Measurements from ENCODE around the gene NUB1. TPM values are rescaled to one million over a fixed set of nuclear protein-coding genes. Genes with fewer than 3 reads are reported as not detected.

The NUB1 gene
- total RNA-seq, 1 experiment from 2014 or later: 48.5 TPM

GRCh38 chr7:151310578-151310977 is 31.0 kb upstream of the NUB1 start:
- no peaks in the 10 kb centered on the region for H3K4me1 ChIP-seq (ENCODE audit: insufficient read depth, low read length)
- no peaks in the 10 kb centered on the region for H3K79me2 ChIP-seq (ENCODE audit: insufficient read depth, low read length)
- no peak overlapping the region for H3K4me3 Mint-ChIP-seq
- no peak overlapping the region for H2AFZ ChIP-seq (ENCODE audit: low read length)
- H3K9me3 Mint-ChIP-seq: peaks cover 9% of the 10 kb centered on the region in 2 experiments
- H3K4me2 ChIP-seq (ENCODE audit: insufficient read depth, insufficient read length, low read length): no peak overlapping the region
- WGBS (ENCODE audit: extremely low coverage, insufficient read length, low lambda C conversion rate): no CpG with 5 or more reads among the region's 4 CpGs
- no peaks in the 10 kb centered on the region for H3K79me1 ChIP-seq (ENCODE audit: insufficient read depth, low read depth, low read length, poor library complexity, severe bottlenecking)
- H2AK5ac ChIP-seq (ENCODE audit: insufficient read length, low read length): no peak overlapping the region
- H2BK12ac ChIP-seq (ENCODE audit: insufficient read length, low read depth, low read length): no peak overlapping the region
- no peak overlapping the region for H3K56ac ChIP-seq (ENCODE audit: insufficient read length, low read depth, low read length)
- 0 out of 4 replicates have a peak, but pooled peaks cover 0 to 2% of the 10 kb centered on the region in 2 experiments for H3K4me1 Mint-ChIP-seq
- no peak overlapping the region for H3K18ac ChIP-seq (ENCODE audit: insufficient read length, low read depth, low read length)
- no peak overlapping the region for H3K27ac Mint-ChIP-seq
- no peak overlapping the region for H3K27ac ChIP-seq (ENCODE audit: insufficient read length, low read depth, low read length)
- H3K23ac ChIP-seq (ENCODE audit: insufficient read length, low read depth, low read length): no peak overlapping the region
- H3K27me3 ChIP-seq (ENCODE audit: insufficient read depth, low read length): no peaks in the 10 kb centered on the region
- peaks cover 9% of the 10 kb centered on the region for H3K27me3 Mint-ChIP-seq (ENCODE audit: low read depth)
- no peaks in the 10 kb centered on the region for H4K20me1 ChIP-seq (ENCODE audit: control insufficient read depth, insufficient read depth, insufficient read length)
- H3T11ph ChIP-seq (ENCODE audit: low read length): no peak overlapping the region
- peaks cover 0 to 2% (median 2%) of the 10 kb centered on the region in 3 experiments; a peak in 3 of 7 replicates for H3K36me3 Mint-ChIP-seq (ENCODE audit: insufficient read depth in 1 of 3, low read depth in 3 of 3)
- H3K9ac ChIP-seq (ENCODE audit: extremely low read depth, insufficient read length, low read length): no peak overlapping the region
- H2BK5ac ChIP-seq (ENCODE audit: insufficient read length, low read length): no peak overlapping the region
- TF ChIP-seq, protein P1, sequence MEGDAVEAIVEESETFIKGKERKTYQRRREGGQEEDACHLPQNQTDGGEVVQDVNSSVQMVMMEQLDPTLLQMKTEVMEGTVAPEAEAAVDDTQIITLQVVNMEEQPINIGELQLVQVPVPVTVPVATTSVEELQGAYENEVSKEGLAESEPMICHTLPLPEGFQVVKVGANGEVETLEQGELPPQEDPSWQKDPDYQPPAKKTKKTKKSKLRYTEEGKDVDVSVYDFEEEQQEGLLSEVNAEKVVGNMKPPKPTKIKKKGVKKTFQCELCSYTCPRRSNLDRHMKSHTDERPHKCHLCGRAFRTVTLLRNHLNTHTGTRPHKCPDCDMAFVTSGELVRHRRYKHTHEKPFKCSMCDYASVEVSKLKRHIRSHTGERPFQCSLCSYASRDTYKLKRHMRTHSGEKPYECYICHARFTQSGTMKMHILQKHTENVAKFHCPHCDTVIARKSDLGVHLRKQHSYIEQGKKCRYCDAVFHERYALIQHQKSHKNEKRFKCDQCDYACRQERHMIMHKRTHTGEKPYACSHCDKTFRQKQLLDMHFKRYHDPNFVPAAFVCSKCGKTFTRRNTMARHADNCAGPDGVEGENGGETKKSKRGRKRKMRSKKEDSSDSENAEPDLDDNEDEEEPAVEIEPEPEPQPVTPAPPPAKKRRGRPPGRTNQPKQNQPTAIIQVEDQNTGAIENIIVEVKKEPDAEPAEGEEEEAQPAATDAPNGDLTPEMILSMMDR (conservative IDR thresholded peaks at IDR 0.05): peak; percentile 59
- no peak for DNase-seq
- H4K8ac ChIP-seq (replicated peaks; ENCODE audit: insufficient read length, low read depth, low read length): no peak overlapping the region
- H4K91ac ChIP-seq (ENCODE audit: insufficient read length, low read depth, low read length): no peak overlapping the region
- H3K4ac ChIP-seq (ENCODE audit: low read depth, low read length): no peak overlapping the region
- H2BK15ac ChIP-seq (ENCODE audit: low read depth, low read length): no peak overlapping the region
- no peak overlapping the region for H3K14ac ChIP-seq (ENCODE audit: insufficient read depth, low read length)
- peaks cover 6% of the 10 kb centered on the region for H3K9me3 ChIP-seq (ENCODE audit: control insufficient read depth, low read depth, low read length)
- H3K23me2 ChIP-seq (ENCODE audit: insufficient read length, low read depth, low read length, poor library complexity, severe bottlenecking): no peaks in the 10 kb centered on the region
- H4K5ac ChIP-seq (ENCODE audit: insufficient read length, low read depth, low read length): no peak overlapping the region
- no peak overlapping the region for H2BK20ac ChIP-seq (ENCODE audit: low read depth, low read length, poor library complexity, severe bottlenecking)
- no peak overlapping the region for H2BK120ac ChIP-seq (ENCODE audit: low read depth, low read length, poor library complexity, severe bottlenecking)
